HG03439 (cell line): ENCODE data around the gene SULT1C2.
"Not testable (repeated sequence)": the region's sequence is repeated elsewhere in the genome, so short reads cannot be mapped to it uniquely, and the experiment has no call there.

Experiments
- ATAC-seq: cut with Tn5 transposase; IDR thresholded peaks from one replicate; pipeline ENCODE4 v1.9.1; 2021; ENCODE audit warnings: mild to moderate bottlenecking, moderate library complexity; ENCODE audit not compliant: unreplicated experiment

The SULT1C2 gene

GRCh38 chr2:108348816-108349570 lies 60.3 kb downstream of the SULT1C2 start:
- ATAC-seq = no peak

GRCh38 chr2:108349571-108349928 lies 60.9 kb downstream of the SULT1C2 start:
- ATAC-seq = no peak

- no peak for ATAC-seq
Measured at GRCh38 chr2:108351889-108352288, 63.2 kb downstream of the SULT1C2 start.

- ATAC-seq = no peak
Measured at GRCh38 chr2:108354136-108354535, 65.4 kb downstream of the SULT1C2 start.

- no peak for ATAC-seq
Measured at GRCh38 chr2:108355906-108356734, 67.4 kb downstream of the SULT1C2 start.

GRCh38 chr2:108359336-108359735 lies 70.6 kb downstream of the SULT1C2 start:
- not testable (repeated sequence) for ATAC-seq
